Measurements from ENCODE around the gene FRMPD4.

FRMPD4 gene

GRCh38 chrX:12439416-12439815, 301.1 kb downstream of the FRMPD4 start:
- TF ChIP-seq, protein P1, sequence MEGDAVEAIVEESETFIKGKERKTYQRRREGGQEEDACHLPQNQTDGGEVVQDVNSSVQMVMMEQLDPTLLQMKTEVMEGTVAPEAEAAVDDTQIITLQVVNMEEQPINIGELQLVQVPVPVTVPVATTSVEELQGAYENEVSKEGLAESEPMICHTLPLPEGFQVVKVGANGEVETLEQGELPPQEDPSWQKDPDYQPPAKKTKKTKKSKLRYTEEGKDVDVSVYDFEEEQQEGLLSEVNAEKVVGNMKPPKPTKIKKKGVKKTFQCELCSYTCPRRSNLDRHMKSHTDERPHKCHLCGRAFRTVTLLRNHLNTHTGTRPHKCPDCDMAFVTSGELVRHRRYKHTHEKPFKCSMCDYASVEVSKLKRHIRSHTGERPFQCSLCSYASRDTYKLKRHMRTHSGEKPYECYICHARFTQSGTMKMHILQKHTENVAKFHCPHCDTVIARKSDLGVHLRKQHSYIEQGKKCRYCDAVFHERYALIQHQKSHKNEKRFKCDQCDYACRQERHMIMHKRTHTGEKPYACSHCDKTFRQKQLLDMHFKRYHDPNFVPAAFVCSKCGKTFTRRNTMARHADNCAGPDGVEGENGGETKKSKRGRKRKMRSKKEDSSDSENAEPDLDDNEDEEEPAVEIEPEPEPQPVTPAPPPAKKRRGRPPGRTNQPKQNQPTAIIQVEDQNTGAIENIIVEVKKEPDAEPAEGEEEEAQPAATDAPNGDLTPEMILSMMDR (IDR thresholded peaks at IDR 0.05; ENCODE audit: borderline replicate concordance, insufficient read depth, low read depth, low read length), result no peak
- H3K4me3 ChIP-seq (ENCODE audit: low read depth, low read length), result no peak overlapping the region

- no peak overlapping the region for H3K4me3 ChIP-seq (ENCODE audit: low read depth, low read length)
- TF ChIP-seq, protein P1 (IDR thresholded peaks at IDR 0.05; ENCODE audit: borderline replicate concordance, insufficient read depth, low read depth, low read length), result no peak
Measured at GRCh38 chrX:12440246-12440645, 302.0 kb downstream of the FRMPD4 start.

DNA sequence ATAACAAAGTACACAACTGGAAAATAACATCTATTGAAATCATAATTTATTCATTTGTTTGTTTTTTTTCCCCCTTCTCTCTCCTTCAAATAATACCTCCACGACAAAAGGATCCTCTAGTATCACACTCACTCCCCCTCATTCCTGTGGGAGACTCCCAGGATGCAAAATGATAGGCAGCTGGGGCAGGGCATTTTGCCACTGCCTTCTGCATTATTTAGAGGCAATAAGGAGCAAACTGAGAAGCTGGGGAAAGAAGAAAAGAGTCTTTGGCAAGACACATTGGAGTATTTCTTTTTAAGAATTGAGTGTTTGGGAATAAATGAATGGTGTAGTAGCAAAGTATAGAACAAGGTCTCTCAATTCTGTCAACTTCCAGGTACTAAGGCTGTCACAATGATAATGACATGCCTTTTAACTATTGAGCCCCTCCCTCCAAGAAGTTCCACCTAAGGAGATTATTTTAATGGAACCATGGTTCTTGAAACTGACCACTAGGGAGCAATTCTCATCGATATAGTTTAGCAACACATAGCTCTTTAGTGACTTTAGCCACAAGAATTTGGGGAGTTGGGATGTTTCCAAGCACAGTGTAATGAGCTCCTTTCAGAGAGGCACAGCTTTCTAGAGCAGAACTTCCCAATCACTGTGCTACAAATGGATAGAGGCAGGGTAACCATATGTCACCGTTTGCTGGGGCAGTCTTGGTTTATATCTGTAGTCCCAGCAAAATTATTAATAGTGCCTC, 303.3 kb downstream of the FRMPD4 start:
- H3K4me3 ChIP-seq (ENCODE audit: low read depth, low read length), result no peak overlapping the region
- TF ChIP-seq, protein P1 (IDR thresholded peaks at IDR 0.05; ENCODE audit: borderline replicate concordance, insufficient read depth, low read depth, low read length), result no peak

DNA sequence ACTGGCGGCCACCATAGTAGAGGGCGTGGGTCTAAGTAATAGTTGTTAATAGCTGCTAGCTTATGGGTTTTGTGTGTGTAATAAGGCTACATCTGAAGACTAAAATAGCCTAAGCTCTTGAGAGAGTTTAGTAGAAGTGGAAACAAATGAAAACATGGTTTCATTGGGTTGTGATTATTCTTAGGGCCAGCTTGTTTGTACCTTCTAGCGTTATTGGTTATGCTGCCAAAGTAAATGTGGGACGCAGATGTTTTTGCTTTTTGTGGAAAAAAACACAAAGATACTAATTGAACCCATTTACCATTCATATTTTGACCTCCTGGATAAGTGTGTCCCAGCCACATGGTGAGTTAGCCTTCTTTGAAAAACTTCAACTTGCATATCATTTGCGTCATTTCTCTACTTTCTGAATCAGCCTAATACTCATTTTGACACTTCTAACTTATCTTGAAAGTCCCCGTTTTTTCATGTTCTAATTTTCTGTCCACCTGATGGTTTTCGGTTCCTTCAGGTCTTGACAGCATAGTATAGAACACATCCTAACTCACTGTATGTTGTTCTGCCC, 305.3 kb downstream of the FRMPD4 start:
- TF ChIP-seq, protein P1 (IDR thresholded peaks at IDR 0.05; ENCODE audit: borderline replicate concordance, insufficient read depth, low read depth, low read length), result no peak
- no peak overlapping the region for H3K4me3 ChIP-seq (ENCODE audit: low read depth, low read length)

DNA sequence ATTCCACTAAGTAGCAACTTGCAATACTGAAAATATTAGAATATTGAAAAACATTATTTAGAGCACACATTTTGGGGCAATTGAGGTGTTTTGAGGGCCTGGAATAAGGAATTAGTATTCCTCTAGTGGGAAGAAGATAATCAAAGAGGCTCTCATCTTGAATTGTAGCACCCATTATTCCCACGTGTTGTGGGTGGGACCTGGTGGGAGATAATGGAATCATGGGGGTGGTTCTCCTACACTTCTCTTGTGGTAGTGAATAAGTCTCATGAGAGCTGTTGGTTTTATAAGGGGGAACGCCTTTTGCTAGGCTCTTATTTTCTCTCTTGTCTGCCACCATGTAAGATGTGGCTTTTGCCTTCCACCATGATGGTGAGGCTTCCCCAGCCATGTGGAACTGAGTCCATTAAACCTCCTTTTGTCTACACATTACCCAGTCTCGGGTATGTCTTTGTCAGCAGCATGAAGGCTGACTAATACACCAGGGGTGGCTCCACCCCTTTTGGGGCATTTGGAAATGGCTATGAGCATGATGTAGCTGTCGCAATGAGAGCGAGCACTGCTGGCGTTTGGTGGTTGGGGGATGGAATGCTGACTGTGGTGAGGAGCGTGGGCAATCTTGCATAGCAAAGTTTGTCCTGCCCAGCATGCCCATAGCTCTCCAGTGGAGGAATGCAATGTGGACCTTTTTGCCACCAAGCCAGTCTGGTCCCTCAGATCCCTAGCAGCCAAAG, 308.2 kb downstream of the FRMPD4 start:
- TF ChIP-seq, protein P1 (IDR thresholded peaks at IDR 0.05; ENCODE audit: borderline replicate concordance, insufficient read depth, low read depth, low read length), result no peak
- no peak overlapping the region for H3K4me3 ChIP-seq (ENCODE audit: low read depth, low read length)

GRCh38 chrX:12447448-12448064, 309.3 kb downstream of the FRMPD4 start:
- TF ChIP-seq, protein P1 (IDR thresholded peaks at IDR 0.05; ENCODE audit: borderline replicate concordance, insufficient read depth, low read depth, low read length), result no peak
- H3K4me3 ChIP-seq (ENCODE audit: low read depth, low read length), result no peak overlapping the region

Data from GM12875 (cell line).